Endothelial cell of umbilical vein (primary cell): ENCODE data around the gene PDCD1. TPM values are rescaled to one million over a fixed set of nuclear protein-coding genes. Genes with fewer than 3 reads are reported as not detected.
A peak's percentile ranks its signal among the peaks of the same experiment; 100 is the strongest.

ENCODE experiments used
- BruUV-seq: library from RNA; stranded (reverse); fragments of 400-500 nt; replicated peaks from 2 replicates; lab custom pipeline; 2021; lab: Mats Ljungman, UMichigan
- CTCF ChIA-PET: fragments of 300-600, 350-600 bp; sonication (Branson Sonifier 250); formaldehyde crosslinking; loops from one replicate; lab custom pipeline; 2021; ENCODE audit warnings: antibody characterized with exemption, inconsistent platforms; lab: Charles Lee
- POLR2A ChIA-PET: fragments of 300-600, 350-600 bp; sonication (Branson Sonifier 250); formaldehyde crosslinking; loops from one replicate; lab custom pipeline; 2021; ENCODE audit warnings: antibody characterized with exemption, inconsistent platforms; lab: Charles Lee
- DNase-seq: peaks from one replicate; pipeline ENCODE4 v3.0.0-alpha.2; 2011; ENCODE audit warnings: low read depth, low spot score
- FAIRE-seq: peaks from 2 replicates; lab custom pipeline; 2011; peaks lifted over from hg19 to GRCh38; lab: Jason Lieb, UNC
- H2AFZ ChIP-seq: 2 replicates; pipeline ENCODE4 v1.6.0; 2012; ENCODE audit warnings: low read depth, low read length, control low read depth, inconsistent platforms
- H3K27ac ChIP-seq: 2 replicates; pipeline ENCODE4 v1.5.1; 2011; ENCODE audit warnings: low read depth, mild to moderate bottlenecking, control low read depth, low read length, moderate library complexity; ENCODE audit not compliant: insufficient read depth
- H3K27me3 ChIP-seq, 2 experiments: 2 replicates each; pipeline versions ENCODE4 v1.6.0 to v1.6.1; 2011; ENCODE audit warnings: low read length in 2 of 2, mixed read lengths in 1 of 2; ENCODE audit not compliant: control insufficient read depth in 2 of 2, insufficient read depth in 2 of 2
- H3K36me3 ChIP-seq, 2 experiments: 2 replicates in 1 of 2; 3 replicates in 1 of 2; pipeline ENCODE4 v1.5.1; 2011; ENCODE audit warnings: low read length in 2 of 2, mild to moderate bottlenecking in 1 of 2, moderate library complexity in 1 of 2; ENCODE audit not compliant: control insufficient read depth in 2 of 2, insufficient read depth in 2 of 2; ENCODE audit errors: extremely low read depth in 1 of 2
- H3K4me1 ChIP-seq: 3 replicates; pipeline ENCODE4 v1.5.1; 2011; ENCODE audit warnings: mild to moderate bottlenecking, low read length; ENCODE audit not compliant: control insufficient read depth, insufficient read depth; ENCODE audit errors: extremely low read depth
- H3K4me2 ChIP-seq: 2 replicates; pipeline ENCODE4 v1.6.1; 2011; ENCODE audit warnings: low read length, control low read depth, mixed read lengths; ENCODE audit not compliant: insufficient read depth
- H3K4me3 ChIP-seq, 3 experiments: fragments of 200-600 bp in 1 of 3; sonication (generic), shearing (Covaris generic) in 1 of 3; replicated peaks in 1 of 3; 2 replicates each; pipeline ENCODE4 v1.5.1; 2011 to 2016; ENCODE audit warnings: control low read depth in 3 of 3, low read length in 3 of 3, mild to moderate bottlenecking in 2 of 3, inconsistent platforms in 1 of 3, low read depth in 1 of 3, moderate library complexity in 1 of 3; ENCODE audit not compliant: insufficient read depth in 1 of 3
- H3K79me2 ChIP-seq: 2 replicates; pipeline ENCODE4 v1.6.0; 2012; ENCODE audit warnings: low read length, inconsistent platforms; ENCODE audit not compliant: control insufficient read depth, insufficient read depth
- H3K9ac ChIP-seq: replicated peaks from 2 replicates; pipeline ENCODE3; 2011; ENCODE audit warnings: low read length, control low read depth; ENCODE audit not compliant: insufficient read depth; ENCODE audit errors: extremely low read depth
- H3K9me1 ChIP-seq: replicated peaks from 3 replicates; pipeline ENCODE4 v1.6.0; 2011; ENCODE audit warnings: mild to moderate bottlenecking, low read length; ENCODE audit not compliant: control insufficient read depth, insufficient read depth; ENCODE audit errors: extremely low read depth
- H3K9me3 ChIP-seq: replicated peaks from 2 replicates; pipeline ENCODE4 v1.5.1; 2012; ENCODE audit warnings: low read length, inconsistent platforms; ENCODE audit not compliant: control insufficient read depth, insufficient read depth
- H4K20me1 ChIP-seq: replicated peaks from 2 replicates; pipeline ENCODE3; 2011; ENCODE audit warnings: mild to moderate bottlenecking, low read length; ENCODE audit not compliant: control insufficient read depth, insufficient read depth; ENCODE audit errors: extremely low read depth
- EZH2 ChIP-seq: IDR thresholded peaks from 2 replicates; pipeline ENCODE4 v1.6.1; 2012; ENCODE audit warnings: borderline replicate concordance, low read depth, mild to moderate bottlenecking, moderate library complexity, low read length, inconsistent platforms; ENCODE audit not compliant: severe bottlenecking
- FOS ChIP-seq: IDR thresholded peaks from 2 replicates; pipeline ENCODE4 v1.6.1; 2011; ENCODE audit warnings: mild to moderate bottlenecking, low read length, moderate library complexity, borderline replicate concordance; ENCODE audit not compliant: insufficient read depth
- GATA2 ChIP-seq: IDR thresholded peaks from 2 replicates; pipeline ENCODE4 v1.7.0; 2011; ENCODE audit warnings: low read depth, mild to moderate bottlenecking, moderate library complexity, mixed read lengths, low read length; ENCODE audit not compliant: insufficient read length, insufficient read depth
- JUN ChIP-seq: IDR thresholded peaks from 2 replicates; pipeline ENCODE4 v1.6.1; 2011; ENCODE audit warnings: borderline replicate concordance, low read depth; ENCODE audit not compliant: insufficient read length, insufficient read depth
- MYC ChIP-seq: IDR thresholded peaks from one replicate; pipeline ENCODE4 v1.6.1; 2011; ENCODE audit warnings: mild to moderate bottlenecking, low read depth, low read length
- POLR2A ChIP-seq: IDR thresholded peaks from 2 replicates; pipeline ENCODE4 v1.6.1; 2012; ENCODE audit warnings: low read depth, mild to moderate bottlenecking, control low read depth, low read length
- POLR2AphosphoS5 ChIP-seq: IDR thresholded peaks from 2 replicates; pipeline ENCODE4 v1.6.1; 2012; ENCODE audit warnings: low read depth, mild to moderate bottlenecking, control low read depth, low read length, moderate library complexity; ENCODE audit not compliant: insufficient read depth
- dilution Hi-C: fragments of 300-500 bp; cut with MboI; formaldehyde crosslinking; loops from one replicate; pipeline ENCODE4 v1.15.0; 2019; ENCODE audit warnings: low sequenced_read_pairs; ENCODE audit not compliant: extremely low pct_ligation_motif_present
- intact Hi-C: fragments of 100-400 bp; cut with micrococcal nuclease; formaldehyde crosslinking; loops from one replicate; pipeline ENCODE4 v1.10.0; 2022
- polyA plus RNA-seq, 4 experiments: library from polyadenylated mRNA; depleted of rRNA in 3 of 4; stranded (reverse) in 3 of 4; unstranded in 1 of 4; fragments of >200 nt; gene quantifications; 2 replicates each; pipeline versions ENCODE4 v1.2.1 to v1.2.3, GENCODE V29; 2011 to 2012; ENCODE audit warnings: missing spikeins in 1 of 4
- total RNA-seq: library from RNA; stranded (reverse); gene quantifications from 2 replicates; pipeline ENCODE4 v1.2.3, GENCODE V29; 2021
- TF ChIP-seq, protein P1 (sequence below): IDR thresholded peaks from 2 replicates; pipeline ENCODE4 v1.6.1; 2011; ENCODE audit not compliant: insufficient read depth, insufficient read length
- TF ChIP-seq, protein P2 (sequence below), 2 donors: IDR thresholded peaks; 1 replicate in 1 of 2; 2 replicates in 1 of 2; pipeline ENCODE4 v1.5.1; 2011; ENCODE audit warnings: low read length in 2 of 2, mild to moderate bottlenecking in 2 of 2, moderate library complexity in 2 of 2, control low read depth in 1 of 2, inconsistent platforms in 1 of 2, low read depth in 1 of 2; ENCODE audit not compliant: insufficient read depth in 1 of 2; ENCODE audit errors: extremely low read depth in 1 of 2

PDCD1 gene
- total and polyA plus RNA-seq, 2 donors (not counting 3 experiments of a cell fraction or from before 2014, with no cell fraction given): not detected

DNA sequence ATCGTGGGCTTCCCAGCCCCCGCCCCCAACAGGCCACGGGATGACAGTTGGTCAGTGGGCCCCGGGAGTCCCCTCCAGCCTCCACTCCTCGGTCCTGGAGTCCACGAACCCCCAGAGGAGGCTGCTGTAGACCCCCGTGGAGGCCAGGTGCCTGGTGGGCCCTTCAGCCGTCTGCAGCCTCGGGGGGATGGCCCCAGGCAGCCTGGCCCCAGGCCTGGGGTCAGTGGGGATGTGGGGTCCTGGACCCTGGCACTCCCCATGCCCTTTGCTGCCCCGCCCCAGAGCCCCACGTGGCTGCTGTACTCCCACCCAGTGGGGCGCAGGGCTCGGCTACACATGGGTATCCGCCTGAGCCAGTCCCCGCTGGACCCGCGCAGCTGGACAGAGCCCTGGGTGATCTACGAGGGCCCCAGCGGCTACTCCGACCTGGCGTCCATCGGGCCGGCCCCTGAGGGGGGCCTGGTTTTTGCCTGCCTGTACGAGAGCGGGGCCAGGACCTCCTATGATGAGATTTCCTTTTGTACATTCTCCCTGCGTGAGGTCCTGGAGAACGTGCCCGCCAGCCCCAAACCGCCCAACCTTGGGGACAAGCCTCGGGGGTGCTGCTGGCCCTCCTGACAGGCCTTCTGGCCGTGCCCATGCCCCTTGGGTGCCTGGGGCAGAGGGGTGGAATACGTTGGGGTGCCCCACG lies 42.1 kb downstream of the PDCD1 start:
- CTCF ChIA-PET: no interaction called here
- no peak overlapping the region for H3K9ac ChIP-seq
- no TSS peak for BruUV-seq

More for the DNA sequence above, 42.1 kb downstream of the PDCD1 start:
- no peaks in the 10 kb centered on the region for H3K27me3 ChIP-seq
- peak overlapping the region; percentile 69 for H2AFZ ChIP-seq
- no peak overlapping the region for H3K27ac ChIP-seq
- FAIRE-seq: no peak
- intact Hi-C loops (no loop called here), dilution Hi-C loops (no loop called here)
- DNase-seq: no peak
- no peak overlapping the region for H3K4me2 ChIP-seq
- H3K9me3 ChIP-seq: no peaks in the 10 kb centered on the region
- no peaks in the 10 kb centered on the region for H3K36me3 ChIP-seq
- TF ChIP-seq JUN: no peak
- TF ChIP-seq POLR2A: no peak
- TF ChIP-seq FOS: no peak
- TF ChIP-seq POLR2AphosphoS5: no peak
- TF ChIP-seq EZH2: no peak
- TF ChIP-seq, protein P1, sequence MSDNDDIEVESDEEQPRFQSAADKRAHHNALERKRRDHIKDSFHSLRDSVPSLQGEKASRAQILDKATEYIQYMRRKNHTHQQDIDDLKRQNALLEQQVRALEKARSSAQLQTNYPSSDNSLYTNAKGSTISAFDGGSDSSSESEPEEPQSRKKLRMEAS: no peak
- TF ChIP-seq, protein P2, sequence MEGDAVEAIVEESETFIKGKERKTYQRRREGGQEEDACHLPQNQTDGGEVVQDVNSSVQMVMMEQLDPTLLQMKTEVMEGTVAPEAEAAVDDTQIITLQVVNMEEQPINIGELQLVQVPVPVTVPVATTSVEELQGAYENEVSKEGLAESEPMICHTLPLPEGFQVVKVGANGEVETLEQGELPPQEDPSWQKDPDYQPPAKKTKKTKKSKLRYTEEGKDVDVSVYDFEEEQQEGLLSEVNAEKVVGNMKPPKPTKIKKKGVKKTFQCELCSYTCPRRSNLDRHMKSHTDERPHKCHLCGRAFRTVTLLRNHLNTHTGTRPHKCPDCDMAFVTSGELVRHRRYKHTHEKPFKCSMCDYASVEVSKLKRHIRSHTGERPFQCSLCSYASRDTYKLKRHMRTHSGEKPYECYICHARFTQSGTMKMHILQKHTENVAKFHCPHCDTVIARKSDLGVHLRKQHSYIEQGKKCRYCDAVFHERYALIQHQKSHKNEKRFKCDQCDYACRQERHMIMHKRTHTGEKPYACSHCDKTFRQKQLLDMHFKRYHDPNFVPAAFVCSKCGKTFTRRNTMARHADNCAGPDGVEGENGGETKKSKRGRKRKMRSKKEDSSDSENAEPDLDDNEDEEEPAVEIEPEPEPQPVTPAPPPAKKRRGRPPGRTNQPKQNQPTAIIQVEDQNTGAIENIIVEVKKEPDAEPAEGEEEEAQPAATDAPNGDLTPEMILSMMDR (IDR thresholded peaks at IDR 0.05; ENCODE audit: extremely low read depth in 1 of 2, insufficient read depth in 1 of 2, low read depth in 1 of 2, low read length in 2 of 2): no peak
- TF ChIP-seq GATA2: no peak
- no peak for TF ChIP-seq MYC
- POLR2A ChIA-PET: no interaction called here
- H4K20me1 ChIP-seq: no peaks in the 10 kb centered on the region
- H3K4me3 ChIP-seq: no peak overlapping the region
- H3K9me1 ChIP-seq: no peaks in the 10 kb centered on the region
- H3K4me1 ChIP-seq: peaks cover 3% of the 10 kb centered on the region
- no peaks in the 10 kb centered on the region for H3K79me2 ChIP-seq
